Keratinocyte (primary cell): ENCODE results near the gene NOL9. TPM values are rescaled to one million over a fixed set of nuclear protein-coding genes. Genes with fewer than 3 reads are reported as not detected.

ENCODE experiments used
- DNase-seq: peaks from one replicate; pipeline ENCODE4 v3.0.0-alpha.2; 2011; ENCODE audit warnings: low read depth, missing footprints, low spot score
- FAIRE-seq: peaks from 2 replicates; lab custom pipeline; 2011; peaks lifted over from hg19 to GRCh38; lab: Jason Lieb, UNC
- H2AFZ ChIP-seq: 2 replicates; pipeline ENCODE4 v1.6.0; 2012; ENCODE audit warnings: low read length, control low read depth, inconsistent platforms; ENCODE audit not compliant: control insufficient read depth
- H3K27ac ChIP-seq: 2 replicates; pipeline ENCODE4 v1.5.1; 2011; ENCODE audit warnings: low read length; ENCODE audit not compliant: control insufficient read depth, insufficient read depth
- H3K27me3 ChIP-seq: 3 replicates; pipeline ENCODE4 v1.6.0; 2011; ENCODE audit warnings: low read length; ENCODE audit not compliant: control insufficient read depth, insufficient read depth; ENCODE audit errors: extremely low read depth
- H3K36me3 ChIP-seq, 2 experiments: 2 replicates in 1 of 2; 3 replicates in 1 of 2; pipeline ENCODE4 v1.5.1; 2011; ENCODE audit warnings: low read length in 2 of 2, mild to moderate bottlenecking in 1 of 2; ENCODE audit not compliant: control insufficient read depth in 2 of 2, insufficient read depth in 2 of 2; ENCODE audit errors: extremely low read depth in 1 of 2
- H3K4me1 ChIP-seq: 3 replicates; pipeline ENCODE4 v1.5.1; 2011; ENCODE audit warnings: low read length; ENCODE audit not compliant: control insufficient read depth, insufficient read depth; ENCODE audit errors: extremely low read depth
- H3K4me2 ChIP-seq: 3 replicates; pipeline ENCODE4 v1.6.0; 2011; ENCODE audit warnings: low read depth, low read length; ENCODE audit not compliant: control insufficient read depth, insufficient read depth; ENCODE audit errors: extremely low read depth
- H3K4me3 ChIP-seq, 3 experiments: fragments of 200-600 bp in 1 of 3; sonication (generic) in 1 of 3; 2 replicates in 2 of 3; 3 replicates in 1 of 3; pipeline ENCODE4 v1.5.1; 2011 to 2016; ENCODE audit warnings: low read length in 3 of 3, mild to moderate bottlenecking in 3 of 3, control low read depth in 2 of 3, inconsistent platforms in 1 of 3, low read depth in 1 of 3, mixed read lengths in 1 of 3, mixed run types in 1 of 3, moderate library complexity in 1 of 3; ENCODE audit not compliant: control insufficient read depth in 2 of 3, insufficient read depth in 2 of 3; ENCODE audit errors: extremely low read depth in 1 of 3
- H3K79me2 ChIP-seq: 2 replicates; pipeline ENCODE4 v1.6.0; 2012; ENCODE audit warnings: low read length; ENCODE audit not compliant: control insufficient read depth, insufficient read depth
- H3K9ac ChIP-seq: 3 replicates; pipeline ENCODE4 v1.6.0; 2011; ENCODE audit warnings: low read length; ENCODE audit not compliant: control insufficient read depth, insufficient read depth; ENCODE audit errors: extremely low read depth
- H3K9me1 ChIP-seq: 3 replicates; pipeline ENCODE4 v1.6.0; 2011; ENCODE audit warnings: low read length; ENCODE audit not compliant: control insufficient read depth, insufficient read depth; ENCODE audit errors: extremely low read depth
- H3K9me3 ChIP-seq: 2 replicates; pipeline ENCODE4 v1.5.1; 2012; ENCODE audit warnings: low read depth, low read length; ENCODE audit not compliant: control insufficient read depth
- H4K20me1 ChIP-seq: 3 replicates; pipeline ENCODE4 v1.6.0; 2011; ENCODE audit warnings: low read length; ENCODE audit not compliant: control insufficient read depth, insufficient read depth; ENCODE audit errors: extremely low read depth
- EZH2 ChIP-seq: IDR thresholded peaks from one replicate; pipeline ENCODE4 v1.6.1; 2012; ENCODE audit warnings: inconsistent platforms, mild to moderate bottlenecking, low read length, moderate library complexity
- dilution Hi-C: fragments of 300-500 bp; cut with MboI; formaldehyde crosslinking; loops from one replicate; pipeline ENCODE4 v1.7.0; 2020; ENCODE audit warnings: low sequenced_read_pairs; ENCODE audit not compliant: extremely low pct_ligation_motif_present
- polyA plus RNA-seq, 5 experiments: library from polyadenylated mRNA; depleted of rRNA in 3 of 5; stranded (reverse) in 3 of 5; stranded (forward) in 1 of 5; unstranded in 1 of 5; fragments of >200 nt; gene quantifications; 1 replicate in 1 of 5; 2 replicates in 3 of 5; 3 replicates in 1 of 5; pipeline versions ENCODE4 v1.2.1 to v1.2.3, GENCODE V29; 2011 to 2012; ENCODE audit warnings: missing spikeins in 2 of 5, low read depth in 1 of 5, low replicate concordance in 1 of 5
- TF ChIP-seq, protein P1 (sequence below), 3 experiments: IDR thresholded peaks in 1 of 3; conservative IDR thresholded peaks in 1 of 3; optimal IDR thresholded peaks in 1 of 3; 2 replicates in 2 of 3; 3 replicates in 1 of 3; pipeline versions ENCODE3 to v1.5.1; 2011; ENCODE audit warnings: low read length in 3 of 3, mild to moderate bottlenecking in 3 of 3, moderate library complexity in 2 of 3, control low read depth in 1 of 3, inconsistent platforms in 1 of 3; ENCODE audit not compliant: insufficient read depth in 2 of 3; ENCODE audit errors: extremely low read depth in 1 of 3

The NOL9 gene
- polyA plus RNA-seq, 1 donor (not counting 4 experiments of a cell fraction or from before 2014, with no cell fraction given) = 24.6 TPM

DNA sequence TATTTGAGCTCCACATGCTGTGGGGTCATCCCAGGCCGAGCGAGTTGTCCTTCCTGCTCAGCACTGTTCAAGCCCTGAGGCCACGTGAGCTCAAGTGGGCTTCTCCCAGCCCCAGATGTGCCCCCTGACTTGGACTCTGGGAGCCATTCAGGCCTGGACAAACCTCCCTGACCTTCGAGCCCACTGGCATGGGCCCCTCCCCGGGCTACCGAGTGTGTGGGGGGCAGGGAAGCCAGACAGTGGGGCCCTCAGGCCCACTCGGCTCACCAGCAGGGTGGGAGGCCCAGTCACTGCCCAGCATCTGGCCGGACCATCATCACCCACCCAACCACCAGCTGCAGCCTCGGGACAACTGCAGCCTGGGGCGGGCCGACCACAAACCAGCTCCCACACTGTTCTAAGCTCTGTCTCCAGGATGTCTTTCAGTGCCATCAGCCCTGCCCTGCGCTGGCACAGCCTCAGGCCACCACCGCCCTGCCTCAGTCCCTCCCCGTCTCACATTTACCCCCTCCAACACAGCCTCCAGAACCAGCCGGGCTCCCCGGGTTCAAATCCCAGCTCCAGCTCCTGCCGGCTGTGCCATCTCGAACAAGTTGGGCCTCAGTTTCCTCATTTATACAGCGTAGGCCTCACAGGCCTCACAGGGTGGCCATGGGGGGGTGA lies 41.9 kb downstream of the NOL9 start:
- Histone ChIP-seq H3K4me3 (no peak overlapping the region), H4K20me1 (no peaks in the 10 kb centered on the region), H3K27ac (no peak overlapping the region), H3K79me2 (no peaks in the 10 kb centered on the region), H3K36me3 (no peaks in the 10 kb centered on the region), H3K4me2 (no peak overlapping the region), H3K9me1 (no peaks in the 10 kb centered on the region), H3K9me3 (no peaks in the 10 kb centered on the region), H3K4me1 (no peaks in the 10 kb centered on the region), H2AFZ (no peak overlapping the region), H3K27me3 (peaks cover 4% of the 10 kb centered on the region), H3K9ac (no peak overlapping the region)
- dilution Hi-C loops = no loop called here
- FAIRE-seq (no peak), DNase-seq (no peak)
- TF ChIP-seq EZH2 = no peak
- TF ChIP-seq, protein P1, sequence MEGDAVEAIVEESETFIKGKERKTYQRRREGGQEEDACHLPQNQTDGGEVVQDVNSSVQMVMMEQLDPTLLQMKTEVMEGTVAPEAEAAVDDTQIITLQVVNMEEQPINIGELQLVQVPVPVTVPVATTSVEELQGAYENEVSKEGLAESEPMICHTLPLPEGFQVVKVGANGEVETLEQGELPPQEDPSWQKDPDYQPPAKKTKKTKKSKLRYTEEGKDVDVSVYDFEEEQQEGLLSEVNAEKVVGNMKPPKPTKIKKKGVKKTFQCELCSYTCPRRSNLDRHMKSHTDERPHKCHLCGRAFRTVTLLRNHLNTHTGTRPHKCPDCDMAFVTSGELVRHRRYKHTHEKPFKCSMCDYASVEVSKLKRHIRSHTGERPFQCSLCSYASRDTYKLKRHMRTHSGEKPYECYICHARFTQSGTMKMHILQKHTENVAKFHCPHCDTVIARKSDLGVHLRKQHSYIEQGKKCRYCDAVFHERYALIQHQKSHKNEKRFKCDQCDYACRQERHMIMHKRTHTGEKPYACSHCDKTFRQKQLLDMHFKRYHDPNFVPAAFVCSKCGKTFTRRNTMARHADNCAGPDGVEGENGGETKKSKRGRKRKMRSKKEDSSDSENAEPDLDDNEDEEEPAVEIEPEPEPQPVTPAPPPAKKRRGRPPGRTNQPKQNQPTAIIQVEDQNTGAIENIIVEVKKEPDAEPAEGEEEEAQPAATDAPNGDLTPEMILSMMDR (optimal IDR thresholded peaks at IDR 0.05 in 1 of 3, IDR thresholded peaks at IDR 0.05 in 1 of 3, conservative IDR thresholded peaks at IDR 0.05 in 1 of 3; ENCODE audit: extremely low read depth in 1 of 3, insufficient read depth in 2 of 3, low read length in 3 of 3) = no peak

- no peaks in the 10 kb centered on the region for H4K20me1 ChIP-seq
- FAIRE-seq (no peak), DNase-seq (no peak)
- dilution Hi-C loops = no loop called here
- H3K36me3 ChIP-seq = no peaks in the 10 kb centered on the region
- no peak for TF ChIP-seq EZH2
- TF ChIP-seq, protein P1 (optimal IDR thresholded peaks at IDR 0.05 in 1 of 3, IDR thresholded peaks at IDR 0.05 in 1 of 3, conservative IDR thresholded peaks at IDR 0.05 in 1 of 3; ENCODE audit: extremely low read depth in 1 of 3, insufficient read depth in 2 of 3, low read length in 3 of 3) = no peak
- no peak overlapping the region for H3K27ac ChIP-seq
- no peak overlapping the region for H2AFZ ChIP-seq
- no peaks in the 10 kb centered on the region for H3K4me1 ChIP-seq
- no peak overlapping the region for H3K9ac ChIP-seq
- H3K27me3 ChIP-seq = peaks cover 4% of the 10 kb centered on the region
- H3K9me3 ChIP-seq = no peaks in the 10 kb centered on the region
- H3K4me3 ChIP-seq = no peak overlapping the region
- no peaks in the 10 kb centered on the region for H3K9me1 ChIP-seq
- H3K4me2 ChIP-seq = no peak overlapping the region
- H3K79me2 ChIP-seq = no peaks in the 10 kb centered on the region
These were observed 42.6 kb downstream of the NOL9 start for GRCh38 chr1:6511561-6512244.
